Fibroblast of villous mesenchyme (primary cell): ENCODE data around the gene BTNL9. TPM values are rescaled to one million over a fixed set of nuclear protein-coding genes. Genes with fewer than 3 reads are reported as not detected.

Source experiments
- DNase-seq: peaks from one replicate; pipeline ENCODE4 v3.0.0-alpha.2; 2010; ENCODE audit warnings: low read depth
- H3K4me3 ChIP-seq: 2 replicates; pipeline ENCODE4 v1.5.1; 2011; ENCODE audit warnings: low read depth, mild to moderate bottlenecking, low read length
- small RNA-seq: library from RNA; depleted of rRNA; stranded (forward); fragments of <200 nt; gene quantifications from one replicate; pipeline ENCODE3, GENCODE V24; 2012
- total RNA-seq: library from RNA; depleted of rRNA; stranded (reverse); fragments of >200 nt; gene quantifications from 2 replicates; pipeline ENCODE4 v1.2.3, GENCODE V29; 2012
- TF ChIP-seq, protein P1 (sequence below): IDR thresholded peaks from 2 replicates; pipeline ENCODE4 v1.5.1; 2012; ENCODE audit warnings: low read depth, mild to moderate bottlenecking, low read length; ENCODE audit not compliant: insufficient read depth

Gene BTNL9
- total RNA-seq, 1 donor = not detected

DNA sequence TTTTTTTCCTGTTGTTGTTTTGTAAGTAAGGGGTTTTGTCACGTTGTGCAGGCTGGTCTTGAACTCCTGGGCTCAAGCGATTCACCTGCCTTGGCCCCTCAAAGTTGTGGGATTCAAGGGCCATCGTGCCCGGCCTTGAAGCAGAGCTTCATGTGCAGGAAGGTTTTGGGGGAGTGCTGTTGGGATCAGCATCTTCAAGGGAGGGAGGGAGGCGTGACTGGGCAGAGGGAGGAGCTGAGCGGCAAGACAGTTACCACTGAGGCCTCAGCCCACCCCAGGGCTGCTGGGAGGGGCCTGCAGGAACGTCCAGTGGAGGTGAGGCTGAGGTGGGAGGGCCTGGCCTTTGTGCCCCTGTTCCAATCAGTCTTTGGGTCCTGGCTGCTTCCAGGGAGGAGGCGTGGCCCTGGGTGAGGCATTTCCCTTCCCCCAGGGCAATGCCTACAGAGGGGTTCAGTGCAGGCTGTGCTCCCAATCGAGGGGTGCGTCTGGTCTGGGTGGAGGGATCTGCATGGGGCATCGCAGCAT lies 69.5 kb downstream of the BTNL9 start:
- no peak for DNase-seq
- H3K4me3 ChIP-seq = no peak overlapping the region
- TF ChIP-seq, protein P1, sequence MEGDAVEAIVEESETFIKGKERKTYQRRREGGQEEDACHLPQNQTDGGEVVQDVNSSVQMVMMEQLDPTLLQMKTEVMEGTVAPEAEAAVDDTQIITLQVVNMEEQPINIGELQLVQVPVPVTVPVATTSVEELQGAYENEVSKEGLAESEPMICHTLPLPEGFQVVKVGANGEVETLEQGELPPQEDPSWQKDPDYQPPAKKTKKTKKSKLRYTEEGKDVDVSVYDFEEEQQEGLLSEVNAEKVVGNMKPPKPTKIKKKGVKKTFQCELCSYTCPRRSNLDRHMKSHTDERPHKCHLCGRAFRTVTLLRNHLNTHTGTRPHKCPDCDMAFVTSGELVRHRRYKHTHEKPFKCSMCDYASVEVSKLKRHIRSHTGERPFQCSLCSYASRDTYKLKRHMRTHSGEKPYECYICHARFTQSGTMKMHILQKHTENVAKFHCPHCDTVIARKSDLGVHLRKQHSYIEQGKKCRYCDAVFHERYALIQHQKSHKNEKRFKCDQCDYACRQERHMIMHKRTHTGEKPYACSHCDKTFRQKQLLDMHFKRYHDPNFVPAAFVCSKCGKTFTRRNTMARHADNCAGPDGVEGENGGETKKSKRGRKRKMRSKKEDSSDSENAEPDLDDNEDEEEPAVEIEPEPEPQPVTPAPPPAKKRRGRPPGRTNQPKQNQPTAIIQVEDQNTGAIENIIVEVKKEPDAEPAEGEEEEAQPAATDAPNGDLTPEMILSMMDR = no peak

DNA sequence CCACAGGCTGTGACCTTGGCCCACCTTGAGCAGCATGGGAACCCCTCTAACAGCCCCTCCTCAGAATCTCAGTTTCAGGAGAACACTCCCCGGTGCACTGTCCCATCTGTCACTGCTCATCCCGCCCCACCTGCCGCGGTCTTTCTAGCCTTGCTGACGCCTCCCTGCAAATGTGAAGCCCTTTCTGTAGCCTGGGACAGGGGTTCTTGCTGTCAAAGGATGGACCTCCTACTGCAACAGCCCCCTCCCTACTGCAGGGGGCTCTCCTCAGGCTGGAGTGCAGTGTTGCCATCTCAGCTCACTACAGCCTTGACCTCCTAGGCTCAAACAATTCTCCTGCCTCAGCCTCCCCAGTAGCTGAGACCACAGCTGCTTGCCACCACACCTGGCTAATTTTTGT lies 70.9 kb downstream of the BTNL9 start:
- H3K4me3 ChIP-seq = no peak overlapping the region
- no peak for DNase-seq
- TF ChIP-seq, protein P1 = no peak

Small RNA genes within 50 kb of the gene (small RNA-seq; reads per million reads assigned to genes)
- gene MIR8089 (not detected), gene RNU6-1036P (not detected)

Other genes with a start within 250 kb of the BTNL9 start
- gene MGAT1, start 237.5 kb upstream of the BTNL9 start, total RNA-seq = 98.6 and 104 TPM in 2 replicates
- 12.5 and 15.1 TPM in 2 replicates for gene ZFP62, start 179.0 kb upstream of the BTNL9 start, total RNA-seq
- gene BTNL8, start 141.1 kb upstream of the BTNL9 start, total RNA-seq = not detected in 2 replicates
- gene BTNL3, start 51.4 kb upstream of the BTNL9 start, total RNA-seq = not detected in 2 replicates
- gene OR2V1, start 90.9 kb downstream of the BTNL9 start, total RNA-seq = not detected in 2 replicates
- not detected in 2 replicates for gene OR2V2, start 107.3 kb downstream of the BTNL9 start, total RNA-seq
- 2.2 and 2.3 TPM in 2 replicates for gene TRIM7, start 164.9 kb downstream of the BTNL9 start, total RNA-seq
- 9.9 and 12.2 TPM in 2 replicates for gene TRIM41, start 183.0 kb downstream of the BTNL9 start, total RNA-seq
- gene RACK1, start 203.6 kb downstream of the BTNL9 start, total RNA-seq = 3,386 and 3,800 TPM in 2 replicates
- 5.2 and 7.8 TPM in 2 replicates for gene TRIM52, start 220.9 kb downstream of the BTNL9 start, total RNA-seq